OCI-LY3 (cell line): ENCODE data around the gene TANGO2.

Experiments used
- H2AFZ ChIP-seq: fragments of 200-600, 300-600 bp; shearing (Covaris generic); 2 replicates; pipeline ENCODE4 v1.6.0; 2014; ENCODE audit warnings: antibody characterized with exemption, low read depth, low read length
- H3K27ac ChIP-seq: fragments of 200-600, 300-600 bp; sonication (generic); 2 replicates; pipeline ENCODE4 v1.5.1; 2014; ENCODE audit warnings: mild to moderate bottlenecking, low read length, moderate library complexity, mixed read lengths
- H3K27me3 ChIP-seq: fragments of 200-600, 300-600 bp; sonication (generic); 2 replicates; pipeline ENCODE4 v1.6.1; 2014; ENCODE audit warnings: low read depth, low read length, mixed read lengths
- H3K36me3 ChIP-seq: fragments of 200-600, 300-600 bp; sonication (generic); replicated peaks from 2 replicates; pipeline ENCODE3; 2014; ENCODE audit warnings: low read depth, low read length, mixed read lengths
- H3K4me1 ChIP-seq: fragments of 300-600, 200-600 bp; sonication (generic); 2 replicates; pipeline ENCODE4 v1.6.1; 2014; ENCODE audit warnings: low read length, mixed read lengths
- H3K4me2 ChIP-seq: fragments of 200-600, 300-600 bp; sonication (generic); 2 replicates; pipeline ENCODE4 v1.6.1; 2014; ENCODE audit warnings: low read length, mixed read lengths
- H3K4me3 ChIP-seq: fragments of 300-600, 200-600 bp; sonication (generic); 2 replicates; pipeline ENCODE4 v1.5.1; 2014; ENCODE audit warnings: antibody characterized with exemption, mild to moderate bottlenecking, low read length, moderate library complexity
- H3K79me2 ChIP-seq: fragments of 300-600, 200-600 bp; shearing (Covaris generic); 2 replicates; pipeline ENCODE4 v1.6.1; 2014; ENCODE audit warnings: mild to moderate bottlenecking, low read length, mixed read lengths
- H3K9ac ChIP-seq: fragments of 300-600, 200-600 bp; shearing (Covaris generic); 2 replicates; pipeline ENCODE4 v1.6.0; 2014; ENCODE audit warnings: mild to moderate bottlenecking, low read length, moderate library complexity
- H3K9me3 ChIP-seq: fragments of 200-600, 300-600 bp; shearing (Covaris generic); 2 replicates; pipeline ENCODE4 v1.6.1; 2014; ENCODE audit warnings: low read length, mixed read lengths; ENCODE audit not compliant: insufficient read depth
- H4K20me1 ChIP-seq: fragments of 200-600, 300-600 bp; sonication (generic); 2 replicates; pipeline ENCODE4 v1.6.1; 2016; ENCODE audit warnings: low read length, mixed read lengths; ENCODE audit not compliant: insufficient read depth
- CTCF ChIP-seq: fragments of 200-600, 300-600 bp; sonication (generic); IDR thresholded peaks from 2 replicates; pipeline ENCODE4 v1.5.1; 2014; ENCODE audit warnings: antibody characterized with exemption, low read length, low read depth
- EZH2phosphoT487 ChIP-seq: fragments of 200-600 bp; shearing (Covaris generic); IDR thresholded peaks from 2 replicates; pipeline ENCODE4 v1.6.1; 2018; ENCODE audit warnings: antibody characterized with exemption, mixed run types, low read depth

Gene TANGO2

GRCh38 chr22:20004464-20004863 lies 16.4 kb upstream of the TANGO2 start:
- Histone ChIP-seq H3K9ac (no peak overlapping the region), H3K36me3 (peaks cover 3% of the 10 kb centered on the region), H3K9me3 (peaks cover 7% of the 10 kb centered on the region; the same call in 1 of the 2 replicates), H3K4me1 (no peaks in the 10 kb centered on the region), H3K79me2 (no peaks in the 10 kb centered on the region), H3K27ac (no peak overlapping the region), H2AFZ (no peak overlapping the region), H4K20me1 (no peaks in the 10 kb centered on the region), H3K4me2 (no peak overlapping the region), H3K4me3 (no peak overlapping the region), H3K27me3 (no peaks in the 10 kb centered on the region)
- TF ChIP-seq CTCF (no peak), EZH2phosphoT487 (no peak)

GRCh38 chr22:20008221-20008995 lies 12.5 kb upstream of the TANGO2 start:
- Histone ChIP-seq H3K4me1 (no peaks in the 10 kb centered on the region), H3K4me2 (no peak overlapping the region), H3K4me3 (no peak overlapping the region), H3K9ac (no peak overlapping the region), H3K9me3 (0 out of 2 replicates have a peak, but pooled peaks cover 3% of the 10 kb centered on the region), H4K20me1 (no peaks in the 10 kb centered on the region), H2AFZ (no peak overlapping the region), H3K27me3 (no peaks in the 10 kb centered on the region), H3K79me2 (no peaks in the 10 kb centered on the region), H3K27ac (no peak overlapping the region), H3K36me3 (peaks cover 3% of the 10 kb centered on the region)
- TF ChIP-seq EZH2phosphoT487 (no peak), CTCF (no peak)

- H3K79me2 ChIP-seq = no peaks in the 10 kb centered on the region
- no peak overlapping the region for H3K4me3 ChIP-seq
- no peak overlapping the region for H3K27ac ChIP-seq
- H3K9me3 ChIP-seq = no peaks in the 10 kb centered on the region
- no peaks in the 10 kb centered on the region for H3K4me1 ChIP-seq
- H3K27me3 ChIP-seq = no peaks in the 10 kb centered on the region
- no peak for TF ChIP-seq CTCF
- no peaks in the 10 kb centered on the region for H4K20me1 ChIP-seq
- no peak overlapping the region for H3K4me2 ChIP-seq
- H3K9ac ChIP-seq = no peak overlapping the region
- no peaks in the 10 kb centered on the region for H3K36me3 ChIP-seq
- H2AFZ ChIP-seq = no peak overlapping the region
These were observed 11.9 kb upstream of the TANGO2 start for GRCh38 chr22:20009018-20009491.

GRCh38 chr22:20009582-20010306 lies 11.2 kb upstream of the TANGO2 start:
- Histone ChIP-seq H3K9ac (no peak overlapping the region), H3K4me3 (no peak overlapping the region), H3K27ac (no peak overlapping the region), H2AFZ (no peak overlapping the region), H3K79me2 (no peaks in the 10 kb centered on the region), H3K4me1 (no peaks in the 10 kb centered on the region), H4K20me1 (no peaks in the 10 kb centered on the region), H3K36me3 (no peaks in the 10 kb centered on the region), H3K9me3 (no peaks in the 10 kb centered on the region), H3K4me2 (no peak overlapping the region), H3K27me3 (no peaks in the 10 kb centered on the region)
- TF ChIP-seq CTCF (no peak), EZH2phosphoT487 (no peak)
